G401 (cell line): ENCODE results near the gene STX3. TPM values are rescaled to one million over a fixed set of nuclear protein-coding genes. Genes with fewer than 3 reads are reported as not detected.

Source experiments
- DNase-seq: peaks from one replicate; pipeline ENCODE4 v3.0.0-alpha.2; 2015; ENCODE audit warnings: low spot score
- in situ Hi-C: cut with HindIII; loops from 2 replicates; pipeline ENCODE4 v1.10.0; 2016; ENCODE audit warnings: low sequenced_read_pairs, mixed read lengths
- total RNA-seq: library from RNA; depleted of rRNA; stranded (reverse); fragments of >200 nt; shearing (Covaris generic); gene quantifications from 2 replicates; pipeline ENCODE4 v1.2.3, GENCODE V29; 2014

Gene STX3
- total RNA-seq, 1 experiment from 2014 or later: 99.1 TPM

DNA sequence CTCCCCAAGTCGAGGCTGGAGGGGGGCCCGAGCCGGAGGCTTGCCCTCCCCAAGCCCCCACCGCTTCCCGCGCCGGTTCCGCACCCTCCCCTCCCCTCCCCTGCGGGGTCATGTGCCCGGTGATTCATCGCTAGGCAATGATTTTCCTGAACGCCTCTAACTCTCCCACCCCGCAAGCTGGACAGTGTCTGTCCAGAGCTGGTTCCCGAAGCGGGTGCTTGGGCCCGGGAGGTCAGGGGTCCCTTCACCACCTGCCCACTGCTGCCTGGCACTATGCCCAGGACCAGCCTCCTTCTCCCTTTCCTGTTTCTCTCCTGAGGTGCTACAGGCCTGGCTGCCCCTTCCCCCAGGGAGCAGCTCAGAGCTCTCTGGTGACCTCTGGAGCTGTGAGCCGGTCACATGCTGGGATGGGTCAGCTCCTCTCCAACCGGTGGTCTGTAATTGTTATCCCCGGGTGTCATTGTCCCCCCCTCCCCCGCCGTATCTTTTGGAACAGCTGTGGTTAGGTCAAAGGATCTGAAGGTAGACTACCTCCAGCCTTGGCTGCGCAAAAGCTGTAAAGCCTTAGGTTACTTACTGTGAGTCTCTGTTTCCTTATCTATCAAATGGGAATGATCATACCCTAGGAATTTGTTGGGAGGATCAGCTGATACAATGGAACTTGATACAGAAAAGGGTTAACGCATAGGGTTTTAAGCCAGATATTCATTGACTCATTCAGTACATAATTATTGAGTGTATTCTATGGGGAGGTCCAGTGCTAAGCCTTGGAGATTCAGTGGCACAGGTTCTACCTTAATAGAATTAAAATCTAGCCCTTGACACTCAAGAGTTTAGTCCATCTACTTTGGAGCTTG is 753 bp downstream of the STX3 start:
- DNase-seq: peak; percentile 59
- in situ Hi-C loops: no loop called here

DNA sequence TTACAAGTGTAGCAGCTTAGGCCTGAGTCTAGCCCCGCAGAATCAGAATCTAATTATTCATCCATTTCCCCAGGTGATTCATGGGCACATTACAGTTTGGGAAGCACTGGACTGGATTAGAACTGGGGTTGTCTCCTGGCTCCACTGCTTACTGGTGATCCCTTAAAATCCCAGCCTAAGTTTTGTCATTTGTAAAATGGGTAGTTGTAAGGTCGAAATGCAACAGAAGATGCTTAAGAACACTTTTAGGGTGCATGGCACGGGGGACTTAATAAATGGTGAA is 1.3 kb downstream of the STX3 start:
- in situ Hi-C loops: no loop called here
- peak; percentile 19 for DNase-seq

DNA sequence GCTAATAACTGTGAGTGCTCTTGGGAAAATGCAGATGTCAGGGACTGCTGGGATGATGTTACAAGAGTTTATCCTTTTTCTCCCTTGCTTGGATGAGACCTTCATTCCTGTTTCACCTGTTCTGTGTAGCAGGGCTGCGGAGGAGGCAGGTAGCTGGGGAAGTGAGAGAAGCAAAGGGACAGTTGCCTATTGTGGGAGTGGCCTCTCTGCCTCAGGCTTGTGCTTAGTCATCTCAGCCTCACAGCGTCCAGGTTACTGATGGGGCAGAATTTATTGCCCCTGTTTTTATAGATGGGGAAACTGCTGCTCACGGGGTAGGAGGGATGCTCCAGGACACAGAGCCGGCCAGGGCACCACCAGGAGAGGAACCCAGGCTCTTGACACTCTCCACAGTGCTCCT is 1.7 kb downstream of the STX3 start:
- in situ Hi-C loops: no loop called here
- DNase-seq: peak; percentile 25

DNA sequence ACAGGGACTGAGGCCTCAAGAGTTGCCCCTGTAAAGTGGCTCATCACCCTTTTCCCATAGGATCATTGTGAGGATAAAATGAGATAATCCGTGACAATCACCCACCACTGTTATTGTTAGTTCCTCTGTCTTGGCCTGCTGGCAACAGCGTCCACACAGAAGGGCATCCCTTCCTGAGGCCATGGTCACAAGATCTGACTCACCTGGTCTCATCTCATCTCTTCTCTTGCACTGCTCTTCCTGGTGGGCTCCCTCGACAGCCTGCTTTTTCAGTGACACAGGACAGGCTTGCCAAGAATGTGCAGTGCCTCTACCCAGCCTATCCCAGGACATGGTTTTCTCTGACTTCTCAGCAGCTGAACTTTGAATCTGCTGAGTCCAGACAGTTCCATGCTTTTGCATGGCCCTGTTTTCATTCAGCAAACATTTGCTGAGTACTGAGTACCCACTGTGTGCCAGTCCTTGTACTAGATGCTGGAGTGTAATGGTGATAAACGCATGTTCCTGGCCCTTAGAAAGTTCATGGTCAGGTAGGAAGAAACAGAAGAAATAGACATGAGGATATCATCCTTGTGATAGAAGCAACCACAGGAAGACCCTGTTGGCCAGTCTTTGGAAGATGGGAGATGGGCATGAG is 3.3 kb downstream of the STX3 start:
- no peak for DNase-seq
- in situ Hi-C loops: no loop called here

DNA sequence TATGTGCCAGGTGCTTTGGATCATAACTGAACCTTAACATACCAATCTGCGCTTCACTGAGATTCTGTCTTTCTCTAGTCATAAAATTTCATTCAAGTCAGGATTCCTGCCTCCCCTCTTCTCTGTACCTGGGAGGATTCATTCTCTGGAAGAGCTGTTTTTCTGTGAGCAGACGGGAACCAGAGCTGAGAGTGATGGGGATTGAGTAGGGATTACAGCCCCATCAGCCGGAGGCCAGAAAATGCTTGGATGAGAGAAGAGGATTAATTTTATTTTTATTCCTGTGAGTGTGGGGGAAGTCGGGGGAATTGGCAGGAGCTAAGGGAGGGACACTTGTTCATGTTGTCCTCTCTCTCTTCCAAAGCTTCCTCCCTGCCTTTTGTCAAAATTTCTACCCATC is 4.7 kb downstream of the STX3 start:
- no peak for DNase-seq
- in situ Hi-C loops: no loop called here

DNA sequence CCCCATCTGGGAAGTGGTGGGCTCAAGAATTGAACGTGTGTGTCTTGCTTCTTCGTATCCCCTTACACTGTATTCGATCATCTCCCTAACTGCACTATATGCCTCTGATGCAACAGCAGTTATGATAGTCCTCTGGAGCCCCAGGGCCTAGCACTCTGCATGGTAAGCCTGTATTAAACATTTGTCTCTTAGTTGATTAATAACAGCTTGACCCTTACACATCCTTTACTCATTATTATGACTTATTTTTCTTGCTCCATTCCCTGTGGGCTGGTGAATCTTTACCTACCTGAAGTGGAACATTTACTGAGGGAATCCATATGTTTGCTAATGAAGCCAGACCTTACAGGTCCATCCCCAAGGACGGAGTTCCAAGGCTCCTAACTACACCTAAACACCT is 5.6 kb downstream of the STX3 start:
- in situ Hi-C loops: no loop called here
- no peak for DNase-seq

DNA sequence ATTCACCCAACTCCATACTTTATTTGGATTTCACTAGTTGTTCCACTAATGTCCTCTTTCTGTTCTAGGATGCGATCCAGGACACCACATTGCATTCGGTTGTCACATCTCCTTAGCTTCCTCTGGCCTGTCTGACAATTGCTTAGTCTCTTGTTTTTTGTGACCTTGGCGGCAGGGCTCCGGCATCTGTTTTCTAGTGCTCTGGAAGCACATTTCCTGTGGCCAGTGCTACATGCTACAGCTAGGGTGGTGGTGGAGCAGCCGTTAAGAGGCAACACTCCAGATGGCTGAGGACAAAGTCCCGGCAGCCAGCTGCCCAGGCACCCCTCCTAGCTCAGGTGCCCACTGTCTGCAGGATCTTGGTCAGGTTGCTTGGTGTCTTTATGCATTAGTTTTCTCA is 6.8 kb downstream of the STX3 start:
- in situ Hi-C loops: no loop called here
- no peak for DNase-seq

DNA sequence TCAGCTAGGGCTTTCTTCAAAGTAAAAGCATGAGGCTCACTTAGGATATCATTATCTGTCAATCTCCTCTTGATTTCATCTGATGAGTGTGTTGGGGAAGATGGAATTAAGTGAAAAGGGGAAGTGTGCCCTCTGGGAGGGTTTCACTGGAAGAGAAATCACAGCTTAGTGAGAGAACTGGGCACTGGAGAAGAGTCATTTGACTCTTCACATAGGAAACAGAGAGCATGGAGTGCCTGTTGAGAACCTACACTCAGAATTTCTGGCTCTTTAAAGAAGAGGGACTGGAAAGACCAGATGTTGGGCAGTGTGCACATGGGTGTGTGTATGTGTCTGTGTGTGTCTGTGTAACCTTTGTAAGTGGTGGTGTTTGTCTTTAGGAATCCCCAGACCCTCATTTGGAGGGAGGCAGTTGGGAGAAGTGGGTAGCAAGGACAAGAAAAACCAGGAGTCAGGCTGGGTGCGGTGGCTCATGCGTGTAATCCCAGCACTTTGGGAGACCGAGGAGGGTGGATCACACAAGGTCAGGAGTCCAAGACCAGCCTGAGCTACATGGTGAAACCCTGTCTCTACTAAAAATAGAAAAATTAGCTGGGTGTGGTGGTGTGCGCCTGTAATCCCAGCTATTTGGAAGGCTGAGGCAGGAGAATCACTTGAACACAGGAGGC is 10.0 kb downstream of the STX3 start:
- in situ Hi-C loops: no loop called here
- no peak for DNase-seq

DNA sequence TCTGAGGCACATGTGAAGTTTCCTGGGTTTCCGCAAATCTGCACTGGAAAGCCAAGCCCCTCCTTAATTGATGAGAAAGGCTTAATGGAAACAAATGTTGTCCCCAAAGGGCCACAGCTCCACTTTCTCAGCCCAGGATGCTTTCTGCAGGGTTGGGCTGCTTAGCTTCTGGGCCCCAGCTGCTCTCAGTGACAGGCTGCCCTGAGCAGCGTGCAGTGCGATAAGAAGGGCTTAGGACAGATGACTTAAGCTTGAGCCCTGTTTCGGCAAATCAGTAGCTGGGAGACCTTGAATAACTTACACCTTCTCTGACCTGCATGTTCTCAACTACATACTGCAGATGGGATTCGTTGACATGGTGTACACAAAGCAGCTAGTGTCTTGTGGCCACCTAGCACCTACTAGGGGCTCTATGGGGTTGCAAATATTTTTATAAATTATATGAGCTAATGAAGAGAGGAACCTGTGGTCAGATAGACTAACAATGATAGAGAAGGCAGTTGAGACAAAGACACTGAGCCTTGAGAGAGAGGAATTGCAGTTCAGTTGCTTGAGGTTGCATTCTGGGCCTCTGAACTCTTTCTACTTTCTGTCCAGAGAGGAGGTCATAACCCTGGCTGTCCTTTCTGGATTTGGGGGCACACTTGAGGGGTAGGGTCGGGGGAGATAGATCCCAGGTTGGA is 11.5 kb downstream of the STX3 start:
- in situ Hi-C loops: no loop called here

DNA sequence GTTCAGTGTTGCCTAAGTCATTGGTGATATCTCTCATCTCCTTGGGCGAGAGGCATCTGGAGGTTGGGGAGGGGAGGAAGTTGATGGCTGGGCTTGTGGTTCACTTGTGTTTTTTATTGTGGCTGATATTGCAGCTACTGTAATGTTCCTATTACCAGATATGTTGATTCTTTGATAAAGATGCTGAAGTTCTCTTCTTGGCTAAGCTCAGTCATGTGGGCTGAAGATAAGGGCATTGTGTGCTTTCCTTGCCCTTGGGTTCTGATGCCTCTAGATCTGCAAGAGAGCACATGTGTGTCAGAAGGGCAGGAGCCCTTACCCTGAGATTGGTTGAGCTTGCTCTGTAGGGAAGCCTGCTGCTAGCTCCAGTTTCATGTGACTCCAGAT is 12.0 kb downstream of the STX3 start:
- DNase-seq: no peak
- in situ Hi-C loops: no loop called here

More for the DNA sequence above, 11.5 kb downstream of the STX3 start:
- DNase-seq: no peak

DNA sequence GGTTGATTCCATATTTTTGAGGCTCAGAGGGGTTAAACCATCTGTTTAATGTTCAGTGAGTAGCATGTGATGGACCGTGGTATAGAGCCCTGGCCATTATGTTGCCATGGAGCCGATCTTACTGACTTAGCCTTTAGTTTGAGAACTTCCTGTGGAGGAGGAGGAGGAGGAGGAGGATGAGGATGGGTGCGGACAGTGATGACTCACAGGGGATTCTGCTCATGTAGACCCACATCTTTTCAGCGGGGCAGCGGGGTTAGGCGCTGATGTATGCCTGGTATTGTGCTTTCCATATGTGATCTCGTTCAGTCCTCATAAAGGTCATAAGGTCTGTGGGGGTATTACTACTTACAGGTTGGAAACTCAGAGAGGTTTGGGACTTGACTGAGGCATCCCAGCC is 13.9 kb downstream of the STX3 start:
- in situ Hi-C loops: no loop called here
- no peak for DNase-seq

DNA sequence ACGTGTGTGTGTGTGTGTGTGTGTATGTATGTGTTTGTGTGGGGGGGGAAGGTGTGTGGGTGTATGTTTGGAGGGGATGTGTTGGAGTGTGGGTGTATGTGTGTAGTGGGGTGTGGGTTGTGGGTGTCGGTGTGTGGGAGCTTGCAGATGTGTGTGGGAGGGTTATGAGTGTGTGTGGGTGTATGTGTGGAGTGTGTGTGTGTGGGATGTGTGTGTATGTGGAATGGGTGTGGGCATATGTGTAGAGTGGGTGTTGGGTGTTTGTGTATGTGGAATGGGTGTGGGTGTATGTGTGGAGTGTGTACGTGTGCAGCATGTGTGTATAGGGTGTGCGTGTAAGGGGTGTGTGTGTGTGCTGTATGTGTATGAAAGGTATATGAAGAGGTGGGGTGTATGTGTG is 14.7 kb downstream of the STX3 start:
- in situ Hi-C loops: no loop called here
- no peak for DNase-seq

DNA sequence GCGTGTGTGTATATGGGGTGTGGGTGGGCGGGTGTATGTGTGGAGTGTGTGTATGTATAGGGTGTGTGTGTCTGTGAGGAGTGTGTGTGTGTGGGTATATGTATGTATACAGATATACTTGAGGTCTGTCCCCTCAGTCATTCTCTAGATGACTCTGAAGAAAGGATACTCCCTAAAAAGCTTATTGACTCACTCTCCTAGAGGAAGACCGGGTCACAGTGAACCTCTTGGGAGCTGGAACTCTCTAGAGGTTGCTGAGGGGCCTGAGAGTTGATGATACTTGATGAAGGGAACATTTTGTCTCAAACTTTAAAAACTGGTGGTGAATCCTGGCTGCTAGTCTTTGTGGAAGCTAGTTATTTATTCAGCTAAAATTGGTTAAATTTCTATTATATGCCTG is 15.1 kb downstream of the STX3 start:
- no peak for DNase-seq
- in situ Hi-C loops: no loop called here

DNA sequence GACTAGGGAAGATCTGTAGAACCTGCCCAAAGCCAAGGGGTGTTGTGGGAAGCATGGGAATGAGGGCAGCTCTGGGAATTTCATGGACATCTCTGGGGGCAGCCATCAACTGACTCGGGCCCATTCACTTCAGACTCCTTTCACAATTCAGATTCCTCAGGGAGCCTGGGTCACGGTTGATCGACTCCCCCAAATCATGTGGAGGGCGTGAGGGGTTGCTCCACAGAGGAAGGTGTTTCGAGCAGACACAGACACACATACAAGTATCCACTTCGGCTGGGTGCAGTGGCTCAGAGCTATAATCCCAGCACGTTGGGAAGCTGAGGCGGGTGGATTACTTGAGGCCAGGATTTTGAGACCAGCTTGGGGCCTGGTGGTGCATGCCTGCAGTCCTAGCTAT is 15.7 kb downstream of the STX3 start:
- in situ Hi-C loops: no loop called here
- no peak for DNase-seq

DNA sequence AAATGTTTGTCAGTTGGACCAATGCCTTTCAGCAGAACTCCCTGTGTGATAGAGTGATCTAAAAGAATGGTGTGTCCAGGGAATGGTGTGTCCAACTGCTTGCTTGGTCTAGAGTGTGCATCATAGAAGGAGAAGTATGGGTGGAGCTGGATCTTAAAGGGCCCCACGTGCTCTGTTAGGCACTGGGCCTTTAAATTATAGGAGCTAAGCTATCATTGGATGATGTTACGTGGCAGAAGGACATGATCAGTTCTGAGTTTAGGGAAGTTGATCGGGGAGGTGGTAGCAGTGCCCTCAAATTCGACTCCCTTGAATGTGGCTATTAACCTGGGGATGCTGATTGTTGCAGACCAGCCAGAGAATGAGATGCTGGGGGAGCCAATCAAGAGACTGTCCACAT is 16.4 kb downstream of the STX3 start:
- in situ Hi-C loops: no loop called here
- no peak for DNase-seq

DNA sequence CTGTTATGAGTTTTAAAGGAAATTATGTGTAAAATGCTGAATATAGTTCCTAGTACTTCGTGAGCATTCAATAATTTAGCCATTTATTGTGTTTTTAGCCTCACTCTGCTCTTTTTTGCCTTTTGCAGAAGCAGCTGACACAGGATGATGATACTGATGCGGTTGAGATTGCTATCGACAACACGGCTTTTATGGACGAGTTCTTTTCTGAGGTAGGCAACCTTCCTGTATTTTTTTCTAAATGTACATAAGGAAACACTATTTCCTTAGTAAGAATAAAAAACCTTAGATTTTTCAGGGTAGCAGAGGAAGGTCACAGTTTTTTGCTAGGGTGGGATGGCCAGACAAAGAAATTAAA is 17.9 kb downstream of the STX3 start:
- no peak for DNase-seq
- in situ Hi-C loops: no loop called here

DNA sequence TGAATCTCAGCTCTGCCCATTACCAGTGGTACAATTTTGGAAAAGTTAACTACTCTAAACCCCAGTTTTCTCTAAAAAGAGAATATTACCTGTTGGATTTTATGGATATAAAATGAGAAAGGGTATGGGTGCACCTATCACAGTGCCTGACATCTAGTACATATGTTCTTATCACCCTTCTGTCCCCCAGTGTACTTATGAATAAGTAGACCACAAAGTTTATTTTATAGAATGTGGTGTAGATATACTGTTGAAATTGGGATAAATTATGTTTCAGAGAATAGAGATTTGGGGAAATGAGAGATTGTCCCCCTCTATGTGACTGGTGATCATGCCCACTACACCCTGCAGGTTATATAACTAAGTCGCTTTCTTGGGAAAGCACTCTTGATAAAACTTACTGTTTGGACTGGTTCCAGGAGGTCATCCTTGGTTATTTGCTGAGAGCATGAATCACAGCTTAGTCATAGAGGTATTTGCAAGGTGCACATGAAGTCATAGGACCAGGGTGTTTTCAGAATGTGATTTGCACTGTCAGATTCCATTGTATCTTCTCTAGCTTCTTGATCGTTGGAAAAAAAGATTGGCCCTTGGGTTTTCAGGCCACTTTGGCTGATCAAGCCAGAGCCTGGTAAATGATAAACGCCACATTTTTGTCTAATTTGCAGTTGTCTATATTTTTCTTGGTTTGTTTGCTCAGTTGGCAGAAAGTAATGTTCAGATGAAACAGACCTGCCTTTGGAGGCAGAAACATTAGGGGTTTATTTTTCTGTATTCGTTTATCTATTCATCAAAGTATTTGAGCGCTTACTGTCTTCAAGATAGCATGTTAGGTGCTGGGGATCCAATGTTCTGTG is 21.3 kb downstream of the STX3 start:
- no peak for DNase-seq

DNA sequence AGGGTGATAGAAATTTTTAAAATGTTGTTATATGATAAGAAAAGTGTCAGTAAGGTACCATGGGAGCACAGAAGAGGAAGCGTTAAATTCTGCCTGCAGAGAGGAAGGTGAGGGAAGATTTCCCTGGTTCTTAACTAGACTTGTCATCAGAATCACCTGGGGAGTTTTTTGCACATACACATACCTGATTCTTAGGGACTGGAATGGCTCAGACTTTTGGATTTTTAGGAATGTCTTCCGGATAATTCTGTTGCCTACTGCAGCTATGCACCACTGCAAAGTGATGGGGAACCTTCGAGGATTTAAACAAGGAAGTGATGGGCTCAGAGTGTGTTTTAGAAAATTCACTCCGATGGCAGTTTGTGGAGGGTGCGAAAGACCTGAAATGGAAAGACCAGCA is 21.9 kb downstream of the STX3 start:
- in situ Hi-C loops: no loop called here
- no peak for DNase-seq

More for the DNA sequence above, 21.3 kb downstream of the STX3 start:
- in situ Hi-C loops: no loop called here

DNA sequence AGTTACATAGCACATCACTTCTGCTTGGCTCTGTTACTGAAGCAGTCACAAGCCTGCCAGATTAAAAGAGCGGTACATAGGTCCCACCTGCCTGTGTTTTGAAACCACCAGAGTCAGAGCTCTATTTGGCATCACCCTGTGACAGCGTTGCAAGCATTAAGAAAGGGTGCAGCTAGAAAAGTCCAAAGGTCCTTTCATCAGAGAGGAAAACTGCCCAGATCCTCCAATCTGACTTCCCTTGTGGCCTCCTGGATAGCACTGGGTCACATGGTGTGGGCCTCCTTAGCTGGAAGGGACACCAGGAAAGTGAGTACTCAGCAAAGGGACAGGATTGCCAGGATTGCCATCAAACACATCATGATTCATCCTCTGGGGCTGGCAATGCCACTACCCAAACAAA is 22.9 kb downstream of the STX3 start:
- no peak for DNase-seq
- in situ Hi-C loops: no loop called here
